ENCODE results near the gene TMEM253.

TMEM253 gene

DNA sequence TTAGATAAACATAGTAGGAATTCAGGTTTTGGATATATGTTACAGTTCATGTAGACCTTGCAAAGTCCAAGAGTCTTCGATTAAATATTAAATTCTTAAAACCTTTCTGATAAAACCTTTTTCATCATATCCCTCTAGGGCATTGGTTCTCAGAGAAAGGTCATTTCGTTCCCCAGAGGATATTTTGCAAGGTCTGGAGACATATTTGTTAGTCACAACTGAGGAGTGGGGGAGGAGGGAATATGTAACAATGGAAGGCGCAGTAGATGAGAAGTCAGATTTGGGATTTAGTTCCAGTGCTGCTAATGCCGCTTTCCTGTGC is 5.3 kb downstream of the TMEM253 start:
- no peak for DNase-seq

- peak; percentile 71 for DNase-seq
These were observed 5.8 kb downstream of the TMEM253 start for GRCh38 chr14:21106498-21107282.

DNA sequence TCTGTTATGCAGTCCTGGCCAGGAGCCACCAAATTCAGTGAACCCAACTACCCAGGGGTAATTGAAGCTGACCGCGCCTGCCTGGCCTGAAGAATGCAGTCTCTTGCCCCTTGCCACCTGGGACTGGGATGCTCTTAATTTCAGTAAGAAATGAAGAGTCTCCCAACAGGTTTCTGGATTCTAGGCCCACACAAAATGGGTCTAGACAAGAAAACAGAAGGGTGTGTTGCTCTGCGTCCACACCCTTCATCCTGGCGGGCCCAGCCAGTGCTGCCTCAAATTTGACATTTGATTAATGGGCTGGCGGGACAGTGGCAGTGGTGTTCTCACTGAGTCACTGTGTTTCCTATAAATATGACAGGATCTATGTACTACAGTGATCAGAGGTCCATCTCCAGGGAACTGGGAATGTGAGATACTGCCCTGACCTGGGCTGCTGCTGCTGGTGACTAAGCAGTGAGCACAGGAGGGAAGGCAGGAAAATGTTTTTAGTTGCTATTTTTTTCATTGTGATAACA is 6.5 kb downstream of the TMEM253 start:
- no peak for DNase-seq

DNA sequence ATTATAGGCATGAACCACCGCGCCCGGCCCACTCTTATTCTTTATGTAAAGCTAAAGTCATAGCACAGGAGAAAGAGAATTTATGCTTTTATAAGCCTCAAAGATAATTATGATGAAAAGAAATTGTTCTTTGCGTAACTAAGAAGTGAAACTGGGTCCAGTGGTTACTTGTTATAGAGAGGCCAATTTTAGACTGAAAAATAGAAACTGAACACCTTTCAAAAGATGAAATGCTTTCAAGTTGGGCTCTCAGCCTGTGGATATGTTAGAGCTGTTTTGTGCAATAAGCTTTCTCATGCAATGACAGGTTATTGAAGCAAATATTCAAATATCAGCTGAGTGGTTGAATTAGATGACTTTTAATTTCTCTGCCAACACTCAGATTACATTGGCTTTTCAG is 7.9 kb downstream of the TMEM253 start:
- no peak for DNase-seq

GRCh38 chr14:21109377-21110138 is 8.7 kb downstream of the TMEM253 start:
- no peak for DNase-seq

DNA sequence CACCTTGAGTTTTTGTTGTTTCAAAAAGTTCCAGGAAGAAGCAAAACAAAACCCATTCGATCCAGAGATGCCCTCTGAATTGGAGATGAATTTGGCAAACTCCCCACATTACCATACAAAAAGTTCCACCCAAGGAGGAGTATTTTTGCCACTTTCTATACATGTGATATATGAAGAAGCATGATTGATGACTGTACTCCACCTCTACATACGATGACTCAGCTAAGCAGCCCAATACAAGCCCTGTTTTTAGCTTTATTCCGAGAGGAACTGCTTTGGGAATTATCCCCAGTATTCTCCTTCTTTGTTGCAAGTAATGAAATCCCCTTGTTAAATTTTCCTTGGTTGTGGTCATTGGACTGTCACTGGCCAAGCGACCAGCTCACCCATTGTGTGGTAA is 11.4 kb downstream of the TMEM253 start:
- DNase-seq, result no peak

GRCh38 chr14:21113369-21113768 is 12.5 kb downstream of the TMEM253 start:
- no peak for DNase-seq

DNA sequence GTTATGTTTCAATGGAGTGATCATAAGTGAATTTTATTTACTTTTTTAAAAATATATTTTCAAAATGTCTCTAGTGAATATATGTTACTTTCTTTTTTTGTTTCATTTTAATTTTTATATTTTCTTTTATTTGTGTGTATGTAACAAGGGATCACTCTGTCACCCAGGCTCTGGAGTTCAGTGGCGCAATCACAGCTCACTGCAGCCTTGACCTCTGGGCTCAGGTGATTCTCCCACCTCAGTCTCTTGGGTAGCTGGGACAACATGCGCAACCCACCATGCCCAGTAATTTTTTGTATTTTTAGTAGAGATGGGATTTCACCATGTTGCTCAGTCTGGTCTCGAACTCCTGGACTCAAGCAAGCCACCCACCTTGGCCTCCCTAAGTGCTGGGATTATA is 18.1 kb downstream of the TMEM253 start:
- DNase-seq, result no peak

DNA sequence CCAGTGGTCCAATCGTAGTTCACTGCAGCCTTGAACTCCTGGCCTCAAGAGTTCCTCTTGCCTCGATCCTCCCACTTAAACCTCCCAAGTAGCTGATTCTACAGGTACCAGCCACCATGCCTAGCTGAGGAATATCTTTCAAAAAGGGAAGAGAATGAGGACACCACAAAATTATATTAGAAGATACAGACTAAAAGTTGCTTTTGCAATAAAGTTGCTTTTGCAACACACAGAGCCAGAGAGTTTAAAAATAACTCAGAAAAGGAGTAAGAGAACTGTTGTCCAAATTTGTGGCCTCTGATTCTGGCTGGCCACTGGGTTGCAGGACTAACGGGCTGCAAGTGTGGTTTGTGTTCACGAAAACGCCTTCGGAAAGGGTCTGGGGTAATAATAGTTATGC is 19.8 kb downstream of the TMEM253 start:
- DNase-seq, result no peak

DNA sequence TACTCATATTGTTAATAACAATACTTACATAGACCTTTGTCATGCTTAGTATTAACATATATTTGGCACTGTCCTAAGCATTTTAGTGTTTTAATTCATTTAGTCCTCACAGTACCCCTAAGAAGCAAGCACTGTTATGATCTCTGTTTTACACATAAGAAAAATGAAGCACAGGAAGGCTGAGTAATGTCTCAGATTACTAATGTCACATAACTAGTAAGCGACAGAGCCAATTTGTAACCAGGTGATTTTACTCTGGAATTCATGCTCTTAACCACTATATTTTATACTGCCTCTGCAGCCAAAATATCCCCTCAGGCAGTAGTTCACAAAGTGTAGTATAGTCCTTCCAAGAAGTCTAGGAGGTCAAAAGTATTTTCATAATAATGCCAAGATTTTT is 20.3 kb downstream of the TMEM253 start:
- no peak for DNase-seq

DNA sequence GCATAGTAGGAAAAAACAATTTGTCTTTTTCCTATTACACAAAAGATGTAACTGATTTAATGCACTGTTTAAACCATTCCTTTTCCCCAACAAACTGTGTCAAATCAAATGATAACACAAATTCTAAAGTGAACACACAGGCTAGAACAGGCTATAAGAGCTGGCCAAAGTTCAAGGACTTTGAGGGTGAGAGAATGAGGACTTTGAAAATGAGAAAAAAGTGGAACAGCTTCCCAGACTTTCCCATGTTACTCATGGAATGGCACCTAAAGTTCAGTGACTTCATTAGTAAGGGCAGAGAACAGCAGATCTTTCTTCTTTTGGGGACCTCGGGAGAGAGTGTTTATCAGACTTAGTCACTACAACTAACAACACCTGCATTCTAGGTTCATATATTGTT is 22.6 kb downstream of the TMEM253 start:
- no peak for DNase-seq

DNA sequence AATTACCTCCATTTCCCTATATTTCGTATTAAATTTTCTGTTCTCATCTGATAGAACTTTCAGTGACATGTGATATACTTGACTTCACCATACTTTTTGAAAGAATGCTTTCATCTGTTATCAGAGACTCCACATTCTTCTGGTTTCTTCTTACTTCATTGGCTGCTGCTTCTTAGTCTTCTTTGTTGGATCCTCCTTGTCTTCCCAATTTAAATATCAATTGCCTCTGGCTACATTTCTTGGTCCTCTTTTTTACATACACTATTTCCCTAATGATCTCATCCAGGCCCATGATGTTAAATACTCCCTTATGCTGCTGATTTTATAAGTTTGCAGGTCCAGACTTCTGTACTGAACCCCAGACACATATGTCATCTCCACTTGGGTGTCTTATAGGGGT is 33.0 kb downstream of the TMEM253 start:
- DNase-seq, result no peak

DNA sequence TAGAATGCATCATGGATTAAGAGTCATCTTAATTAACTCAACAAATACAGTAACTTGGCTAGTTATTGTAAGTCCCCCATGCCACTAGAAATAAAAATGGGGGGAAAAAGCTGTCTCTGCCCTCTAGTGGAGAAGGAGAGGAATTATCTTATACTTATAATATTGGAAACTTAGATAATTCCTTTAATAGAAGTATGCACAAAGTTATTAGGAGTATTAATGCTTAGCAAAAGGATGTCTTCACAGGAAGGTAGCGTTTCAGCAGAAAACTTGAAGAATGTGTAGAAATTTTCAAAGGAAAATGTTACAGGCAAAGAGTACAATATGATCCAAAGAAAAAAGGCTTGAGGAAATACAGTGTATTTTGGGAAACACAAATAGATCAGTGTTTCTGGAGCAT is 35.2 kb downstream of the TMEM253 start:
- DNase-seq, result no peak

GRCh38 chr14:21142357-21142756 is 41.5 kb downstream of the TMEM253 start:
- no peak for DNase-seq

- no peak for DNase-seq
These were observed 44.6 kb downstream of the TMEM253 start for GRCh38 chr14:21145437-21145836.

GRCh38 chr14:21149641-21150367 is 48.9 kb downstream of the TMEM253 start:
- DNase-seq, result no peak
